Naive thymus-derived CD4-positive, alpha-beta T cell (primary cell): ENCODE measurements around the gene RDH11. TPM values are rescaled to one million over a fixed set of nuclear protein-coding genes. Genes with fewer than 3 reads are reported as not detected.

ENCODE experiments used
- ATAC-seq: fragments of 150-1000 bp; cut with Tn5 transposase; 2 replicates; pipeline ENCODE4 v1.10.0; 2021; ENCODE audit warnings: mild to moderate bottlenecking, moderate library complexity
- CTCF ChIA-PET: fragments of 350-600 bp; sonication (Branson Sonifier 250); formaldehyde crosslinking; loops from one replicate; lab custom pipeline; 2021; ENCODE audit warnings: antibody characterized with exemption; lab: Charles Lee
- POLR2A ChIA-PET: fragments of 350-600 bp; sonication (Branson Sonifier 250); formaldehyde crosslinking; loops from one replicate; lab custom pipeline; 2021; ENCODE audit warnings: antibody characterized with exemption, inconsistent platforms; lab: Charles Lee
- DNase-seq, 9 donors: peaks; one replicate each; pipeline versions ENCODE4 v3.0.0 to v3.0.0-alpha.2; 2020 to 2022; ENCODE audit warnings: mixed read lengths in 1 of 9
- H3K27ac ChIP-seq: one replicate; pipeline ENCODE4 v1.7.0; 2013; ENCODE audit warnings: mild to moderate bottlenecking, low read depth, low read length, moderate library complexity
- H3K27me3 ChIP-seq, 2 donors: one replicate each; pipeline ENCODE4 v1.7.0; 2013; ENCODE audit warnings: low read length in 2 of 2, mild to moderate bottlenecking in 2 of 2, moderate library complexity in 2 of 2; ENCODE audit not compliant: control insufficient read depth in 2 of 2, insufficient read depth in 2 of 2
- H3K36me3 ChIP-seq, 3 experiments: 1 replicate in 2 of 3; 2 replicates in 1 of 3; pipeline ENCODE4 v1.7.0; 2013; ENCODE audit warnings: low read length in 3 of 3, mild to moderate bottlenecking in 3 of 3, moderate library complexity in 1 of 3; ENCODE audit not compliant: insufficient read depth in 3 of 3, control insufficient read depth in 2 of 3
- H3K4me1 ChIP-seq, 2 donors: one replicate each; pipeline ENCODE4 v1.7.0; 2013; ENCODE audit warnings: low read length in 2 of 2, mild to moderate bottlenecking in 2 of 2, moderate library complexity in 1 of 2; ENCODE audit not compliant: control insufficient read depth in 2 of 2, insufficient read depth in 2 of 2
- H3K4me3 ChIP-seq: 2 replicates; pipeline ENCODE4 v1.7.0; 2013; ENCODE audit warnings: mild to moderate bottlenecking, low read length
- H3K9me3 ChIP-seq, 3 experiments: 1 replicate in 2 of 3; 2 replicates in 1 of 3; pipeline ENCODE4 v1.7.0; 2013; ENCODE audit warnings: low read length in 3 of 3; ENCODE audit not compliant: control insufficient read depth in 2 of 3
- H3K27ac Mint-ChIP-seq, 9 donors: one replicate each; pipeline ENCODE4 v1.8.0; 2020 to 2022; ENCODE audit warnings: mixed read lengths in 9 of 9, mild to moderate bottlenecking in 8 of 9, moderate library complexity in 5 of 9, inconsistent platforms in 2 of 9
- H3K27me3 Mint-ChIP-seq, 5 donors: one replicate each; pipeline ENCODE4 v1.8.0; 2021 to 2022; ENCODE audit warnings: mixed read lengths in 5 of 5, mild to moderate bottlenecking in 1 of 5
- H3K36me3 Mint-ChIP-seq, 5 donors: one replicate each; pipeline ENCODE4 v1.8.0; 2020 to 2022; ENCODE audit warnings: mixed read lengths in 5 of 5, mild to moderate bottlenecking in 3 of 5, inconsistent platforms in 1 of 5
- H3K4me1 Mint-ChIP-seq, 7 donors: one replicate each; pipeline ENCODE4 v1.8.0; 2020 to 2022; ENCODE audit warnings: mixed read lengths in 7 of 7, mild to moderate bottlenecking in 3 of 7, inconsistent platforms in 1 of 7
- H3K4me3 Mint-ChIP-seq, 10 donors: one replicate each; pipeline ENCODE4 v1.8.0; 2020 to 2022; ENCODE audit warnings: mild to moderate bottlenecking in 10 of 10, mixed read lengths in 10 of 10, moderate library complexity in 6 of 10, inconsistent platforms in 2 of 10
- H3K9me3 Mint-ChIP-seq, 11 donors: one replicate each; pipeline ENCODE4 v1.8.0; 2020 to 2022; ENCODE audit warnings: mixed read lengths in 11 of 11, mild to moderate bottlenecking in 4 of 11, inconsistent platforms in 1 of 11, moderate library complexity in 1 of 11
- intact Hi-C, 2 donors: fragments of 100-400 bp; cut with micrococcal nuclease; formaldehyde crosslinking; loops; one replicate each; pipeline ENCODE4 v1.15.1; 2023
- polyA plus RNA-seq, 2 donors: library from polyadenylated mRNA; unstranded; fragments of 300-500 nt; fragmentation: Illumina TruSeq; gene quantifications; one replicate each; pipeline ENCODE4 v1.2.3, GENCODE V29; 2021
- total RNA-seq, 6 experiments: library from RNA in 5 of 6; stranded (reverse) in 5 of 6; gene quantifications; 1 replicate in 5 of 6; 2 replicates in 1 of 6; pipeline ENCODE4 v1.2.3 and lab custom pipeline; 2021 to 2026

Gene RDH11, protein sequence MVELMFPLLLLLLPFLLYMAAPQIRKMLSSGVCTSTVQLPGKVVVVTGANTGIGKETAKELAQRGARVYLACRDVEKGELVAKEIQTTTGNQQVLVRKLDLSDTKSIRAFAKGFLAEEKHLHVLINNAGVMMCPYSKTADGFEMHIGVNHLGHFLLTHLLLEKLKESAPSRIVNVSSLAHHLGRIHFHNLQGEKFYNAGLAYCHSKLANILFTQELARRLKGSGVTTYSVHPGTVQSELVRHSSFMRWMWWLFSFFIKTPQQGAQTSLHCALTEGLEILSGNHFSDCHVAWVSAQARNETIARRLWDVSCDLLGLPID
- total RNA-seq (10 to 100 TPM; 22.3 to 44.5 (median 42.6) TPM), polyA plus RNA-seq (10 to 100 TPM; 85.4 to 96.8 TPM), total RNA-seq (lab: John Stamatoyannopoulos, UW) (35.7 reads per million, percentile 64 among the genes with 10 or more reads in this experiment)

DNA sequence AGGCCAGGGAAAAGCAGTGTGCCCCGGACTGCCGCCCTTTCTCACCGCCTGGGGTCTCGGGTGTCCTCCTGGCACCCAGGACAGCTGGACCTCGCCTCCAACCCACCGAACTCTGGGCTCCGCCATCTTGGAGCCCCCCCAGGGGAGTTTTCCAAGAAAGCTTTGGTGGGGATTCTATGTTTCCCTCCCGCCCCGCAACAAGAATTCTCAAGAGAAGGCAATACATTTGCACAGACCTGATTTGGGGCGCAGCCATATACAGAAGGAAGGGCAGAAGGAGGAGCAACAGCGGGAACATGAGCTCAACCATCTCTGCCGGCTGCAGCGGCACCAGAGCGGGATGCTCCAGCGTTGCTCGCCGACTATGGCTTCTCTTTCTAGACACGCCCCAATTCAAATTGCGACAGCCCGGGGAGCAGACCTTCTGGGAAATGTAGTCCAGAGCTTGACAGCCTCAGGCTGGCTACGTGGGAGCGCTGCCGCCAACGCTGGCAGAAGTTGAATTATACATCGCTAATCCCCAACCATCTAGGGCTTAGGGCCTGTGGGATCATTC lies at the start of gene RDH11:
Gene RDH11 (minus strand): TSS at position 371 of the 556 bp plus-strand sequence. CDS start 61 bp downstream, at position 310.
- peak within 1 kb of the TSS; percentile 87 to 98 (median 92) for H3K4me3 Mint-ChIP-seq
- peak within 1 kb of the TSS; percentile 66 to 95 (median 87) for H3K27ac Mint-ChIP-seq
- no peaks in the 10 kb centered on the region for H3K27me3 Mint-ChIP-seq
- H3K27me3 ChIP-seq, result no peaks in the 10 kb centered on the region
- intact Hi-C loops, result loop anchor here (1.0 to 10.0 kb wide), 15 partner anchors 9 to 1703 kb away; partner anchors contain the start of genes PIGH (in 2 of the 2), VTI1B (in 2 of the 2), ARG2 (in 1 of the 2) and ATP6V1D (in 1 of the 2)
- no peaks in the 10 kb centered on the region for H3K9me3 Mint-ChIP-seq
- no peaks in the 10 kb centered on the region for H3K9me3 ChIP-seq
- peaks cover 0 to 20% (median 0%) of the 10 kb centered on the region in 3 experiments for H3K36me3 ChIP-seq
- H3K4me1 ChIP-seq, result peaks cover 0 to 3% of the 10 kb centered on the region in 2 donors
- ChIA-PET POLR2A (interaction anchor here (0.9 to 2.7 kb wide), 7 partner anchors 9 to 336 kb away, joined by 4 to 14 read pairs (median 7); partner anchors contain the start of genes ATP6V1D, EIF2S1, PIGH and VTI1B), CTCF (interaction anchor here (1.0 to 5.7 kb wide), 3 partner anchors 8 to 268 kb away, joined by 5 to 28 read pairs (median 5); no protein-coding TSS in a partner anchor)
- DNase-seq (peak; percentile 53 to 89 (median 82)), ATAC-seq (peak; percentile 97)
- peaks cover 12 to 32% (median 21%) of the 10 kb centered on the region in 7 donors for H3K4me1 Mint-ChIP-seq
- H3K36me3 Mint-ChIP-seq, result peaks cover 6 to 19% (median 8%) of the 10 kb centered on the region in 5 donors
- peak within 1 kb of the TSS; percentile 75 for H3K27ac ChIP-seq
- H3K4me3 ChIP-seq, result peak within 1 kb of the TSS; percentile 88

DNA sequence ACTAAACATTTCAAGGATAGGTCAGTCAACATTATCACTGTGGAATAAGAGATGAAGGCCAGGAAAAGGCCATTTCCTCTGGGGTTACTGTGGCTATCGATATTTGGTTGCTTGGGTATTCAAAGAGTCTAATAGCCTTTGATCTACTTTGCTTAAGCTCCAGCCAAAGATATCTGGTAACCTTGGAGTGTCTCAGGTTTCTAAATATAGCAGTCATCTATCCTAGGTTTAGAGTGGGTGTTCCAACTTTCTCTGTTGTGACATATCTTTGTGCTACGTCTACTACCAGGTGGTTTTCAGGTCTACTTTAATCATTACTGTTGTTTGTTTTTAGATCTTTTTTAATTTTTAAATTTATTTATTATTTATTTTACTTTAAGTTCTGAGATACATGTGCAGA lies 48.5 kb upstream of the RDH11 start:
- H3K4me3 ChIP-seq, result no peak overlapping the region
- Mint-ChIP-seq H3K4me3 (no peak overlapping the region), H3K27me3 (peaks cover 0 to 4% (median 0%) of the 10 kb centered on the region in 5 donors), H3K27ac (no peak overlapping the region), H3K4me1 (peaks cover 0 to 6% (median 0%) of the 10 kb centered on the region in 7 donors), H3K9me3 (peaks cover 0 to 4% (median 0%) of the 10 kb centered on the region in 11 donors), H3K36me3 (peaks cover 7 to 38% (median 25%) of the 10 kb centered on the region in 5 donors)
- no peaks in the 10 kb centered on the region for H3K27me3 ChIP-seq
- H3K27ac ChIP-seq, result no peak overlapping the region
- H3K9me3 ChIP-seq, result no peaks in the 10 kb centered on the region
- ATAC-seq (no peak), DNase-seq (no peak)
- CTCF ChIA-PET, result interaction anchor here (0.9 kb wide), 1 partner anchor 218 kb away, joined by 3 read pairs; no protein-coding TSS in a partner anchor
- peaks cover 0 to 21% (median 0%) of the 10 kb centered on the region in 3 experiments for H3K36me3 ChIP-seq
- no peaks in the 10 kb centered on the region for H3K4me1 ChIP-seq
- intact Hi-C loops, result no loop called here
- POLR2A ChIA-PET, result no interaction called here

DNA sequence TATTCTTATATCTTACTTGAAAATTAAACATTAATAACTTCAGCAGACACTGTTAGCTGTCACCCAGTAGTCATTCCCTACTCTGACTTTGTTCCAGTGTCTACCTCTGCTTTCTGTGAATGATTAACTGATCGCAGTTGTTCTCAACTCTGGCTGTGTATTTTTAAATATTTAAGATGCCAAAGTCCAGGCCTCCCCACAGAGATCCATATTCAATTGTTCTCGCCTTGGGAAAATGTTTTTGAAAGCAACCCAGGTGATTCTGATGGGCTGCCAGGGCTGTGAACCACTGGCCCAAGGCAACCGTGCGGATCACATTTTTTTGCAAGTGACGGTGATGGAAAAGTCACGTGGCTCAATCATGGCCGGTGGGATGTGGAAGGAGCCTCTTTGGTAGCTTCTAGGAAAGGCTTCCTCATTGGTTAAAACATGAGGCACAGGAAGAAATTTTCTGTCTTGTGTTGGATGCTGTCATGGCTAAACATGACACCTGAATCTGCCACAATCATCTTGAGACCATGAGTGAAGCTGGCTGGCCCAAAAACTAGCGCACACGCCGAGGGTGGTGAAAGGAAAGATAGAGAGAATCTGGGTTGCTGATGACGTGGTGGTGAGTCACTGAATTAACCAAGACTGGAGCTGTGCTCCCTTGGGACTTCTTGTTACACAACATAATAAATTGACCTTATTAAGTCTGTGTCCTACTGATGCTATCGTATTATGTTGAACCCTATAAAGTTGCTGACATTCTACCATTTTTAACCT lies 43.4 kb upstream of the RDH11 start:
- Mint-ChIP-seq H3K36me3 (peaks cover 0 to 4% (median 0%) of the 10 kb centered on the region in 5 donors), H3K9me3 (peaks cover 0 to 4% (median 0%) of the 10 kb centered on the region in 11 donors), H3K27me3 (peaks cover 0 to 12% (median 0%) of the 10 kb centered on the region in 5 donors), H3K4me3 (no peak overlapping the region), H3K4me1 (peaks cover 0 to 5% (median 0%) of the 10 kb centered on the region in 7 donors), H3K27ac (no peak overlapping the region)
- CTCF ChIA-PET, result no interaction called here
- ATAC-seq, result no peak
- H3K27me3 ChIP-seq, result no peaks in the 10 kb centered on the region
- no peak overlapping the region for H3K27ac ChIP-seq
- no peaks in the 10 kb centered on the region for H3K4me1 ChIP-seq
- intact Hi-C loops, result no loop called here
- POLR2A ChIA-PET, result no interaction called here
- H3K9me3 ChIP-seq, result no peaks in the 10 kb centered on the region
- no peak overlapping the region for H3K4me3 ChIP-seq
- DNase-seq, result no peak
- H3K36me3 ChIP-seq, result no peaks in the 10 kb centered on the region

DNA sequence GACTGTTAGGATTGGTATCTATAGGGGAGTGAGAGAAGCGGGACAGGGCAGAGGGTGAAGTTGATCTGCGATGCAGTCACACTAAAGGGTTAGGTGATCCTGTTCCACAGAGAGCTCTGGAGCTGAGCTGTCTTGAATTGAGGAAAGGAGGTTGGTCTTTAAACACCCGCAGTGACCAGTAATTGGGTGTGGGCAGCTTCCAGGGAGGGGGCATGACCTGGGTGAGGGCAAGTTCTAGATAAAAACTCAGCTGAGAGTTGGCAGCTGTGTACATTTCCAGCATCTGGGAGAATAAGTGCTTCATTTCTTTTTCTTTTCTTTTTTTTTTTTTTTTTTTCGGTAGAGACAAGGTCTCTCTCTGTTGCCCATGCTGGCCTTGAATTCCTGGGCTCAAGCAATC lies 41.2 kb upstream of the RDH11 start:
- Histone ChIP-seq H3K27me3 (no peaks in the 10 kb centered on the region), H3K27ac (no peak overlapping the region), H3K36me3 (no peaks in the 10 kb centered on the region), H3K9me3 (no peaks in the 10 kb centered on the region), H3K4me3 (no peak overlapping the region), H3K4me1 (no peaks in the 10 kb centered on the region)
- H3K4me1 Mint-ChIP-seq, result peaks cover 0 to 2% (median 0%) of the 10 kb centered on the region in 7 donors
- no peaks in the 10 kb centered on the region for H3K9me3 Mint-ChIP-seq
- H3K36me3 Mint-ChIP-seq, result peaks cover 0 to 4% (median 0%) of the 10 kb centered on the region in 5 donors
- no peak for ATAC-seq
- no peak overlapping the region for H3K4me3 Mint-ChIP-seq
- intact Hi-C loops, result no loop called here
- no peak overlapping the region for H3K27ac Mint-ChIP-seq
- no peak for DNase-seq
- ChIA-PET POLR2A (no interaction called here), CTCF (no interaction called here)
- H3K27me3 Mint-ChIP-seq, result peaks cover 0 to 10% (median 0%) of the 10 kb centered on the region in 5 donors

DNA sequence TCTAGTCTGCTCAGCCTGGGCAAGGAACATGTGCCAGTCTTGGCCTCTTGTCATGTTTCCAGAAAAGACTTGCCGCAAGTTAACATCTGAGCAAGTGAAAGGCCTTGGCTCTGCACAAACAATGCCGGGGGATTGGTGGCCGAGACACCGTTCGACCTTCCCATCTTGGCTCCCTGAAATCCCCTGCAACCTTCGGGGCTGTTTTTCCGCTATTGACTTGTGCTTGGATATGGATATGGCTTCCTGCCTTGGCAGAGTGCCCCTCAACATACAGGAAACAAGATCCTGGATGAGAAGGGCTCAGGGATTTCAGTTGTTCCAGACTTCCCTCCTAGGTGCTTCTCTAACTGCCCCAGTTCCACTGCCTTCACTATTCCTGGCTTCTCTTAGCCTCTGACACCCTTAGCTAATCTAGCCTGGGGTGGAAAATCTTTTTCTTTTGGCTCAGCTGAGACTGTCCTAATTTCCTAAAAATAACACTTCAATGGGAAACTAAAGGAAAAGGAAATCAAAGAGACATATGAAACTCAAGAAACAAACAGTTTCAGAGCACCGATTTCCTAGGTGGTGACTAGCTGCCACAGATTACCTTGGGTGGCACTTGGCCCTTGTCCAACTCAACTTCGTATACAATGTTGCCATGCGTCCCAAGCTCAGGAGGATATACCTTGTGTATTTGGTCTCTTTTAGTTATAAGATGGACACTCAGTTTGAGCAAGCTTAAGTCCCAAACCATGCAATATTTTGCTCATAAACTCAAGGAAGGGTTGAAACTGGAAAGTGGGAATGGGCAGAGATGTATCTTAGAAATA lies 40.0 kb upstream of the RDH11 start:
- Mint-ChIP-seq H3K4me1 (peaks cover 0 to 2% (median 0%) of the 10 kb centered on the region in 7 donors), H3K27me3 (peaks cover 0 to 10% (median 0%) of the 10 kb centered on the region in 5 donors), H3K9me3 (no peaks in the 10 kb centered on the region), H3K36me3 (peaks cover 0 to 4% (median 0%) of the 10 kb centered on the region in 5 donors), H3K27ac (no peak overlapping the region), H3K4me3 (no peak overlapping the region)
- Histone ChIP-seq H3K27me3 (no peaks in the 10 kb centered on the region), H3K27ac (no peak overlapping the region), H3K36me3 (no peaks in the 10 kb centered on the region), H3K4me1 (no peaks in the 10 kb centered on the region), H3K9me3 (no peaks in the 10 kb centered on the region), H3K4me3 (no peak overlapping the region)
- intact Hi-C loops, result no loop called here
- ChIA-PET POLR2A (no interaction called here), CTCF (no interaction called here)
- ATAC-seq, result no peak
- no peak for DNase-seq
